ENCODE measurements around the gene CYBC1. TPM values are rescaled to one million over a fixed set of nuclear protein-coding genes. Genes with fewer than 3 reads are reported as not detected.

Gene CYBC1
- total and polyA plus RNA-seq, 4 donors, result 23.2 to 45.6 (median 34.9) TPM

GRCh38 chr17:82492643-82493225 lies 42.2 kb upstream of the CYBC1 start (continued):
- TF ChIP-seq, protein P1, sequence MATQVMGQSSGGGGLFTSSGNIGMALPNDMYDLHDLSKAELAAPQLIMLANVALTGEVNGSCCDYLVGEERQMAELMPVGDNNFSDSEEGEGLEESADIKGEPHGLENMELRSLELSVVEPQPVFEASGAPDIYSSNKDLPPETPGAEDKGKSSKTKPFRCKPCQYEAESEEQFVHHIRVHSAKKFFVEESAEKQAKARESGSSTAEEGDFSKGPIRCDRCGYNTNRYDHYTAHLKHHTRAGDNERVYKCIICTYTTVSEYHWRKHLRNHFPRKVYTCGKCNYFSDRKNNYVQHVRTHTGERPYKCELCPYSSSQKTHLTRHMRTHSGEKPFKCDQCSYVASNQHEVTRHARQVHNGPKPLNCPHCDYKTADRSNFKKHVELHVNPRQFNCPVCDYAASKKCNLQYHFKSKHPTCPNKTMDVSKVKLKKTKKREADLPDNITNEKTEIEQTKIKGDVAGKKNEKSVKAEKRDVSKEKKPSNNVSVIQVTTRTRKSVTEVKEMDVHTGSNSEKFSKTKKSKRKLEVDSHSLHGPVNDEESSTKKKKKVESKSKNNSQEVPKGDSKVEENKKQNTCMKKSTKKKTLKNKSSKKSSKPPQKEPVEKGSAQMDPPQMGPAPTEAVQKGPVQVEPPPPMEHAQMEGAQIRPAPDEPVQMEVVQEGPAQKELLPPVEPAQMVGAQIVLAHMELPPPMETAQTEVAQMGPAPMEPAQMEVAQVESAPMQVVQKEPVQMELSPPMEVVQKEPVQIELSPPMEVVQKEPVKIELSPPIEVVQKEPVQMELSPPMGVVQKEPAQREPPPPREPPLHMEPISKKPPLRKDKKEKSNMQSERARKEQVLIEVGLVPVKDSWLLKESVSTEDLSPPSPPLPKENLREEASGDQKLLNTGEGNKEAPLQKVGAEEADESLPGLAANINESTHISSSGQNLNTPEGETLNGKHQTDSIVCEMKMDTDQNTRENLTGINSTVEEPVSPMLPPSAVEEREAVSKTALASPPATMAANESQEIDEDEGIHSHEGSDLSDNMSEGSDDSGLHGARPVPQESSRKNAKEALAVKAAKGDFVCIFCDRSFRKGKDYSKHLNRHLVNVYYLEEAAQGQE (IDR thresholded peaks at IDR 0.05), result no peak
- TF ChIP-seq SP1 (IDR thresholded peaks at IDR 0.05) (no peak), HNF4G (IDR thresholded peaks at IDR 0.05) (no peak), RAD21 (IDR thresholded peaks at IDR 0.05) (no peak)

GRCh38 chr17:82491533-82491932 lies 41.0 kb upstream of the CYBC1 start:
- Histone ChIP-seq H3K4me3 (ENCODE audit: low read depth in 1 of 3, low read length in 3 of 3) (no peak overlapping the region), H3K4me1 (ENCODE audit: control insufficient read depth in 4 of 4, insufficient read depth in 4 of 4, low read length in 3 of 4) (peaks cover 0 to 1% (median 0%) of the 10 kb centered on the region in 4 donors), H3K36me3 (ENCODE audit: control insufficient read depth in 4 of 4, insufficient read depth in 3 of 4, low read depth in 1 of 4, low read length in 3 of 4) (peaks cover 0 to 18% (median 8%) of the 10 kb centered on the region in 4 donors), H3K9me3 (ENCODE audit: control insufficient read depth in 4 of 4, low read length in 3 of 4) (no peaks in the 10 kb centered on the region), H3K27me3 (ENCODE audit: control insufficient read depth in 4 of 4, insufficient read depth in 4 of 4, low read length in 3 of 4) (no peaks in the 10 kb centered on the region), H3K27ac (ENCODE audit: low read depth in 1 of 2, low read length in 2 of 2) (no peak overlapping the region), H3K9ac (ENCODE audit: low read depth in 1 of 2, low read length in 2 of 2) (no peak overlapping the region)
- no peak for TF ChIP-seq EGR1 (IDR thresholded peaks at IDR 0.05; ENCODE audit: low read depth in 2 of 2)
- no peak for TF ChIP-seq MAX (IDR thresholded peaks at IDR 0.05)
- 95% methylated on average over 15 of the region's 15 CpGs for whole genome bisulfite sequencing
- DNase-seq (ENCODE audit: low spot score), result no peak

- Histone ChIP-seq H3K4me1 (ENCODE audit: control insufficient read depth in 4 of 4, insufficient read depth in 4 of 4, low read length in 3 of 4) (no peaks in the 10 kb centered on the region), H3K36me3 (ENCODE audit: control insufficient read depth in 4 of 4, insufficient read depth in 3 of 4, low read depth in 1 of 4, low read length in 3 of 4) (peaks cover 0 to 20% (median 9%) of the 10 kb centered on the region in 4 donors), H3K4me3 (ENCODE audit: low read depth in 1 of 3, low read length in 3 of 3) (no peak overlapping the region), H3K27ac (ENCODE audit: low read depth in 1 of 2, low read length in 2 of 2) (no peak overlapping the region), H3K9ac (ENCODE audit: low read depth in 1 of 2, low read length in 2 of 2) (no peak overlapping the region), H3K9me3 (ENCODE audit: control insufficient read depth in 4 of 4, low read length in 3 of 4) (no peaks in the 10 kb centered on the region), H3K27me3 (ENCODE audit: control insufficient read depth in 4 of 4, insufficient read depth in 4 of 4, low read length in 3 of 4) (no peaks in the 10 kb centered on the region)
- TF ChIP-seq GABPA (IDR thresholded peaks at IDR 0.05 in 1 of 2, conservative IDR thresholded peaks at IDR 0.05 in 1 of 2) (no peak), NR2F2 (IDR thresholded peaks at IDR 0.05) (no peak), EGR1 (IDR thresholded peaks at IDR 0.05; ENCODE audit: low read depth in 2 of 2) (no peak), HNF4G (IDR thresholded peaks at IDR 0.05) (no peak), HNF4A (conservative IDR thresholded peaks at IDR 0.05) (no peak), RXRA (IDR thresholded peaks at IDR 0.05) (no peak), RAD21 (IDR thresholded peaks at IDR 0.05) (no peak), FOXA2 (IDR thresholded peaks at IDR 0.05) (no peak), MAX (IDR thresholded peaks at IDR 0.05) (no peak)
- DNase-seq (ENCODE audit: low spot score), result no peak
- 97% methylated on average over 10 of the region's 10 CpGs for WGBS
Observed at GRCh38 chr17:82491196-82491530, 40.6 kb upstream of the CYBC1 start.

Data from liver (tissue), 9 donors.